ENCODE data around the gene COPS2. TPM values are rescaled to one million over a fixed set of nuclear protein-coding genes. Genes with fewer than 3 reads are reported as not detected.
A peak's percentile ranks its signal among the peaks of the same experiment; 100 is the strongest.
"Not testable (repeated sequence)": the region's sequence is repeated elsewhere in the genome, so short reads cannot be mapped to it uniquely, and the experiment has no call there.

COPS2 gene
- total RNA-seq, 2 donors from 2014 or later: 80.9 to 103 TPM

GRCh38 chr15:49088996-49089395, 66.4 kb downstream of the COPS2 start:
- Mint-ChIP-seq H3K36me3 (no peaks in the 10 kb centered on the region), H3K27ac (no peak overlapping the region), H3K9me3 (no peaks in the 10 kb centered on the region)
- DNase-seq (ENCODE audit: low spot score in 2 of 2) (no peak), ATAC-seq (no peak)

- peak overlapping the region in 1 of 2 donors; percentile 26 for H3K27ac Mint-ChIP-seq
- H3K36me3 Mint-ChIP-seq: no peaks in the 10 kb centered on the region
- H3K9me3 Mint-ChIP-seq: no peaks in the 10 kb centered on the region
- no peak for ATAC-seq
- DNase-seq (ENCODE audit: low spot score in 2 of 2): no peak
Measured at GRCh38 chr15:49085696-49086459, 69.5 kb downstream of the COPS2 start.

- no peak for ATAC-seq
- DNase-seq (ENCODE audit: low spot score in 2 of 2): no peak
- H3K27ac Mint-ChIP-seq: no peak overlapping the region
- no peaks in the 10 kb centered on the region for H3K36me3 Mint-ChIP-seq
- H3K9me3 Mint-ChIP-seq: no peaks in the 10 kb centered on the region
Measured at GRCh38 chr15:49084285-49084570, 71.2 kb downstream of the COPS2 start.

GRCh38 chr15:49083401-49084284, 71.8 kb downstream of the COPS2 start:
- ATAC-seq (no peak), DNase-seq (ENCODE audit: low spot score in 2 of 2) (no peak)
- Mint-ChIP-seq H3K9me3 (no peaks in the 10 kb centered on the region), H3K27ac (no peak overlapping the region), H3K36me3 (no peaks in the 10 kb centered on the region)

GRCh38 chr15:49082960-49083359, 72.4 kb downstream of the COPS2 start:
- Mint-ChIP-seq H3K27ac (no peak overlapping the region), H3K9me3 (no peaks in the 10 kb centered on the region), H3K36me3 (no peaks in the 10 kb centered on the region)
- no peak for DNase-seq (ENCODE audit: low spot score in 2 of 2)
- no peak for ATAC-seq

GRCh38 chr15:49079340-49080039, 75.9 kb downstream of the COPS2 start:
- DNase-seq (ENCODE audit: low spot score in 2 of 2) (no peak), ATAC-seq (no peak)
- Mint-ChIP-seq H3K27ac (no peak overlapping the region), H3K36me3 (no peaks in the 10 kb centered on the region), H3K9me3 (no peaks in the 10 kb centered on the region)

- no peak for DNase-seq (ENCODE audit: low spot score in 2 of 2)
- Mint-ChIP-seq H3K36me3 (peaks cover 0 to 4% of the 10 kb centered on the region in 2 donors), H3K9me3 (no peaks in the 10 kb centered on the region)
Measured at GRCh38 chr15:49075881-49076280, 79.5 kb downstream of the COPS2 start.

GRCh38 chr15:49074589-49075287, 80.7 kb downstream of the COPS2 start:
- not testable (repeated sequence) for H3K27ac Mint-ChIP-seq; ATAC-seq; DNase-seq (ENCODE audit: low spot score in 2 of 2)

More at GRCh38 chr15:49075881-49076280, 79.5 kb downstream of the COPS2 start:
- no peak overlapping the region for H3K27ac Mint-ChIP-seq
- no peak for ATAC-seq

More at GRCh38 chr15:49074589-49075287, 80.7 kb downstream of the COPS2 start:
- not testable (repeated sequence) for H3K9me3 Mint-ChIP-seq, H3K36me3 Mint-ChIP-seq

Other genes with a start within 250 kb of the COPS2 start
- gene SHC4, start 191.7 kb downstream of the COPS2 start, total RNA-seq: 1 to 10 TPM in 1 of 2 donors, under 1 TPM in 1; 0.34 to 1.4 TPM
- 10 to 100 TPM; 28.6 to 29.4 TPM for gene SECISBP2L, start 109.2 kb downstream of the COPS2 start, total RNA-seq
- 10 to 100 TPM; 25.4 to 28.7 TPM for gene GALK2, start 14.6 kb upstream of the COPS2 start, total RNA-seq

All from activated naive CD4-positive, alpha-beta T cell treated with anti-CD3 and anti-CD28 coated beads, Interleukin-2, amount 50 U/mL, for 72 hours (primary cell).